WI38 (cell line): ENCODE results near the gene ALS2.
"Not testable (repeated sequence)": the region's sequence is repeated elsewhere in the genome, so short reads cannot be mapped to it uniquely, and the experiment has no call there.

Experiments used
- H3K4me3 ChIP-seq: 2 replicates; pipeline ENCODE4 v1.5.1; 2011; ENCODE audit warnings: low read depth, mild to moderate bottlenecking, control low read depth, low read length
- CTCF ChIP-seq: IDR thresholded peaks from 2 replicates; pipeline ENCODE4 v1.5.1; 2012; ENCODE audit warnings: low read depth, mild to moderate bottlenecking, control low read depth, low read length

Gene ALS2

DNA sequence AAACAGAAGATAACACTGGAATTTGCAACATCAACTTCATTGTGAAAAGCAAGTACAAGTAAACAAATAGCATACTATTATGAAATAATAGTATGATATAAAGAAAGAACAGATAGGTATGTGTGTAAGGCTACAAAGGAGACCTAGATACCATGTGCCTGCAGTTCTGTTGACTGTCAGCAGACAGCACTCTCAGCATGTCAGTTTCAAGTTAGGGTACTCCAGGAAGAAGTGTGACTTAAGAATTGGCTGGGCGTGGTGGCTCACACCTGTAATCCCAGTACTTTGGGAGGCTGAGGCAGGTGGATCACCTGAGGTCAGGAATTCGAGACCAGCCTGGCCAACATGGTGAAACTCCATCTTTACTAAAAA, 18.2 kb upstream of the ALS2 start:
- H3K4me3 ChIP-seq, result not testable (repeated sequence)
- TF ChIP-seq CTCF, result peak; percentile 62

DNA sequence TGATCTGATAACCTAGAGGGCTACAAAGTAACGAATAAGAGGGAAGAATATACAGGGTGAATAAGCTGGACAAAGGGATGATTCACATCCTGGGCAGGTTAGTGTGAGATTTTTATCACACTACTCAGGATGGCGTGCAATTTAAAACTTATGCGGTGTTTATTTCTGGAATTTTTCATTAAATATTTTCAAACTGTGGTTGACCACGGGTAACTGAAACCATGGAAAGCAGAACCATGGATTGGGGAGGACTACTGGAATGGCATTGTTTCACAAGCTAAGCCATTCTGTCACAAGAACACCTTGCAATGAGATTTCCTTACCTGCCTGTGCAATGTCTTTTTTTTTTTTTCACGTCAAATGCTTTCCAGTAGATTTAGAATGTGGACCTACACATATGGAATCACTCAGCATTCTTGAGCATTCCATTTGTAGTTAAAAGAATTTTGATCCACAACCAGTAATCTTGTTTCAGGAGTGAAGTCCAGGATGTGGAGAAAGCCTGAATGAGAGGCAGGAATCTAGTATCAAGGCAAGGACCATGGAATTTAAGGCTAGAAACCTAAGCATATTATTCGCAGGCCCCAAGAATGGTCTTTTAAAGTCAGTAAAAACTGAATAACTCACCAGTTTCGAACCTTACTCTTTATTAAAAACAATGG, 17.6 kb upstream of the ALS2 start:
- TF ChIP-seq CTCF, result no peak
- no peak overlapping the region for H3K4me3 ChIP-seq

- TF ChIP-seq CTCF, result no peak
- H3K4me3 ChIP-seq, result 0 out of 2 replicates have a peak overlapping the region, but pooled peaks have one; percentile 1
Measured at GRCh38 chr2:201797175-201797840, 16.6 kb upstream of the ALS2 start.

DNA sequence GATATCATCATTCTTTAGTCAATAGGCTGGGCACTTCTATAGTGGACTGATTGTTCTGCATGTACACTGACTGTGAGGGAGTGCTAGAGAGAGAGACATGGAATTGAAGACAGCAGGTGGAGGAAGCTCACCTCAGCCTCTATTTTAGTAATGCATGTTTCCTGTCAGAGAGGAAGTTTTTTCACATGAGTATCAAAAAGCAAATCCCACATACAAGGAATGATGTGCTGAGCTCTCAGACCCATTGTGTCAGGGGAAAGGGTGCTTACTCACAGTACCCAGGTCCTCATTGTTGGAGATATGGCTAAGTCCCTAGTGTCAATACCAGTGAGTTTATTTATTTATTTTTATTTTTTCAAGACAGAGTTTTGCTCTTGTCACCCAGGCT, 15.7 kb upstream of the ALS2 start:
- no peak overlapping the region for H3K4me3 ChIP-seq
- TF ChIP-seq CTCF, result no peak

DNA sequence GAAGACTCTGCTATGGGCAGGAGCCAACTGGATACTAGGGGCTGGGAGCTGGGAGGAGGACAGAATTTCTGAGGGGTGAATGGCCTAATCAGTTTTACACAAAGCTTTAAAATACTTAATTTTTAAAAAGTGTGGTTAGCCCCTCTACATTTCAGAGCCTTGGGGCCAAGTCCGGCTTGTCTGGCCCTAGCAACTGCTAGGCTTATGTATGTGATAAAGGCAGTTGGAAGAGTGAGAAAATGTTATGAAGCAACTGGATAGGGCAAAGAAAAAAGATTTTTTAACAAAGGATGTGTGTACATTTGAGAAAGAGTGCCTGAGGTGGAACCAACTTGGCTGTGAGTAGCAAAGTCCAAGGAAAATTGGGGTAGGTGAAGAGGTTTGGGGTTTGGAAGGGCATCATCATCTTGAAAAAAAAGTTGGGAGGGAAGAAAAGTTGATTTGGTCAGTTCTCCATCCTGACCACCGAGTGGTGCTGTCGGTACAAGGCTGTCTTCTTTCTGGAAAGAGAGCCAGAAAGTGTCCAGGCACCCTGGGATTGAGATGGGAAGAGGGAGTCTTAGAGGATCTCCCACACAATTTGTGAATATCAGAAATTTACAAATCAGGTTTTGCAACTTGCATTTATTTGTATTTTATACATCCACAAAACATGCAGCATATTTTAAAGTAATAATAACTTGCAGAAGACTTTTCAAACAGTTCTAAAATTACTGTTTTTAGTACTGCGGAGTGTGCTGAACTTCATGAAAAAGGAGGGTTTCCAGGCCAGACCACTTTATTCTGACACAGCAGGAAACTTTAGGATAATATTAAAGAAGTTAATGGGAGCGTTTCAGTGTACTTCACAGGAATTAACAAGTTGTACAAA, 15.1 kb upstream of the ALS2 start:
- peak; percentile 79 for TF ChIP-seq CTCF
- H3K4me3 ChIP-seq, result no peak overlapping the region

DNA sequence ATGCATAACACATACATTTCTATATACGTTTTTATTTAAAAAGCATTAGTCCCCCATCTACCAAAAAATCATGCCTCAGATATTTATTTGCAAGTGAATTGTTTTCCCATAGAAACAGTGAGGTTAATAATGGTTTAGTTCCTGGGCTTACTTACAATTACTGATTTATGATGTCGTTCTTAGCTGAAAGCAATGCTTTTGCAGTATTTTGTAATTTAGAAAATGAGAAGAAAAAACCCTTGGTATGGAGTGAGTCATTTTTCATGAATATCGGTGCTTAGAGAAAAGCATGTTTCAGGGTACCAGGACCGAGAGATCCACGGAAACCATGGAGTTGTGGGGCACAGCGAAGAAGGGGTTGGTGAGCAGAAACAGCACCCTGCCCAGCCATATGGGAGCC, 13.6 kb upstream of the ALS2 start:
- H3K4me3 ChIP-seq, result no peak overlapping the region
- no peak for TF ChIP-seq CTCF

DNA sequence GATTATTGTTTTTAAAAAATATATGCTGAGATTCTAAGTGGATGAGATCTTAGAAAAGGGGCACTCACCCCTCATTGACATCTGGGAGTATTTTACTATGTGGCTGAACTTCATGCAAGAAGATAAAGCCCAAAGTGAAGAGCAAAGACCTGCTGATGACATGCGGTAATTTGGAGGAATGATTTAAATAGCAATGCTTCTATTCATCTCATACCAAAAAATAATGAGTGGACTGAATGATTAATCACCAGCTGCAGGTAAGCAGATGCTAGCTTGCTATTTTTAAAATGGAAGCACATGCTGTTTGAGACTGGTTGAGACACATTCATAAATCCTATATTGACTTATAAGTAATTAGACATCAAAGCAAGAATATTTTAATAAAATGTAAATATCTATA, 12.9 kb upstream of the ALS2 start:
- TF ChIP-seq CTCF, result no peak
- H3K4me3 ChIP-seq, result no peak overlapping the region
